Measurements from ENCODE around the gene EYA3.

Gene EYA3

GRCh38 chr1:28066393-28067154 lies 21.8 kb downstream of the EYA3 start:
- FAIRE-seq, result peak; percentile 5
- TF ChIP-seq POLR2A (IDR thresholded peaks at IDR 0.05; ENCODE audit: low read depth, low read length) (no peak), TAF1 (IDR thresholded peaks at IDR 0.05; ENCODE audit: borderline replicate concordance, low read depth, low read length) (no peak), POLR2AphosphoS5 (IDR thresholded peaks at IDR 0.05; ENCODE audit: low read depth, low read length) (no peak)
- no peak for DNase-seq (ENCODE audit: insufficient read length)

- no peak for FAIRE-seq
- no peak for DNase-seq (ENCODE audit: insufficient read length)
- TF ChIP-seq POLR2A (IDR thresholded peaks at IDR 0.05; ENCODE audit: low read depth, low read length) (no peak), TAF1 (IDR thresholded peaks at IDR 0.05; ENCODE audit: borderline replicate concordance, low read depth, low read length) (no peak), POLR2AphosphoS5 (IDR thresholded peaks at IDR 0.05; ENCODE audit: low read depth, low read length) (no peak)
Measured at GRCh38 chr1:28064064-28064463, 24.3 kb downstream of the EYA3 start.

GRCh38 chr1:28062806-28063205 lies 25.6 kb downstream of the EYA3 start:
- TF ChIP-seq POLR2A (IDR thresholded peaks at IDR 0.05; ENCODE audit: low read depth, low read length) (no peak), TAF1 (IDR thresholded peaks at IDR 0.05; ENCODE audit: borderline replicate concordance, low read depth, low read length) (no peak), POLR2AphosphoS5 (IDR thresholded peaks at IDR 0.05; ENCODE audit: low read depth, low read length) (no peak)
- FAIRE-seq, result no peak
- no peak for DNase-seq (ENCODE audit: insufficient read length)

- TF ChIP-seq TAF1 (IDR thresholded peaks at IDR 0.05; ENCODE audit: borderline replicate concordance, low read depth, low read length) (no peak), POLR2AphosphoS5 (IDR thresholded peaks at IDR 0.05; ENCODE audit: low read depth, low read length) (no peak)
- FAIRE-seq, result peak; percentile 87
- DNase-seq (ENCODE audit: insufficient read length), result no peak
Measured at GRCh38 chr1:28058971-28059878, 29.2 kb downstream of the EYA3 start.

GRCh38 chr1:28058168-28058567 lies 30.2 kb downstream of the EYA3 start:
- DNase-seq (ENCODE audit: insufficient read length) (no peak), FAIRE-seq (peak; percentile 50)
- TF ChIP-seq TAF1 (IDR thresholded peaks at IDR 0.05; ENCODE audit: borderline replicate concordance, low read depth, low read length), result no peak
- no peak for TF ChIP-seq POLR2A (IDR thresholded peaks at IDR 0.05; ENCODE audit: low read depth, low read length)
- no peak for TF ChIP-seq POLR2AphosphoS5 (IDR thresholded peaks at IDR 0.05; ENCODE audit: low read depth, low read length)

- no peak for DNase-seq (ENCODE audit: insufficient read length)
- peak; percentile 96 for FAIRE-seq
- TF ChIP-seq POLR2A (IDR thresholded peaks at IDR 0.05; ENCODE audit: low read depth, low read length), result no peak
- no peak for TF ChIP-seq POLR2AphosphoS5 (IDR thresholded peaks at IDR 0.05; ENCODE audit: low read depth, low read length)
Measured at GRCh38 chr1:28056129-28056925, 32.1 kb downstream of the EYA3 start.

- no peak for TF ChIP-seq TAF1 (IDR thresholded peaks at IDR 0.05; ENCODE audit: borderline replicate concordance, low read depth, low read length)
- no peak for TF ChIP-seq POLR2AphosphoS5 (IDR thresholded peaks at IDR 0.05; ENCODE audit: low read depth, low read length)
- TF ChIP-seq POLR2A (IDR thresholded peaks at IDR 0.05; ENCODE audit: low read depth, low read length), result no peak
- FAIRE-seq (no peak), DNase-seq (ENCODE audit: insufficient read length) (no peak)
Measured at GRCh38 chr1:28050776-28051175, 37.6 kb downstream of the EYA3 start.

GRCh38 chr1:28046716-28047115 lies 41.7 kb downstream of the EYA3 start:
- TF ChIP-seq TAF1 (IDR thresholded peaks at IDR 0.05; ENCODE audit: borderline replicate concordance, low read depth, low read length) (no peak), POLR2AphosphoS5 (IDR thresholded peaks at IDR 0.05; ENCODE audit: low read depth, low read length) (no peak), POLR2A (IDR thresholded peaks at IDR 0.05; ENCODE audit: low read depth, low read length) (no peak)
- FAIRE-seq, result no peak
- DNase-seq (ENCODE audit: insufficient read length), result no peak

GRCh38 chr1:28045777-28046176 lies 42.6 kb downstream of the EYA3 start:
- DNase-seq (ENCODE audit: insufficient read length), result no peak
- FAIRE-seq, result no peak
- no peak for TF ChIP-seq TAF1 (IDR thresholded peaks at IDR 0.05; ENCODE audit: borderline replicate concordance, low read depth, low read length)
- no peak for TF ChIP-seq POLR2AphosphoS5 (IDR thresholded peaks at IDR 0.05; ENCODE audit: low read depth, low read length)
- TF ChIP-seq POLR2A (IDR thresholded peaks at IDR 0.05; ENCODE audit: low read depth, low read length), result no peak

- no peak for TF ChIP-seq TAF1 (IDR thresholded peaks at IDR 0.05; ENCODE audit: borderline replicate concordance, low read depth, low read length)
- TF ChIP-seq POLR2AphosphoS5 (IDR thresholded peaks at IDR 0.05; ENCODE audit: low read depth, low read length), result no peak
- no peak for TF ChIP-seq POLR2A (IDR thresholded peaks at IDR 0.05; ENCODE audit: low read depth, low read length)
- FAIRE-seq (no peak), DNase-seq (ENCODE audit: insufficient read length) (no peak)
Measured at GRCh38 chr1:28044399-28044798, 44.0 kb downstream of the EYA3 start.

- DNase-seq (ENCODE audit: insufficient read length), result no peak
- no peak for FAIRE-seq
- TF ChIP-seq POLR2AphosphoS5 (IDR thresholded peaks at IDR 0.05; ENCODE audit: low read depth, low read length), result no peak
- no peak for TF ChIP-seq TAF1 (IDR thresholded peaks at IDR 0.05; ENCODE audit: borderline replicate concordance, low read depth, low read length)
- no peak for TF ChIP-seq POLR2A (IDR thresholded peaks at IDR 0.05; ENCODE audit: low read depth, low read length)
Measured at GRCh38 chr1:28039341-28039740, 49.1 kb downstream of the EYA3 start.
